GM12892 (cell line): ENCODE data around the gene FBXO40.

Experiments
- POLR2A ChIP-seq: IDR thresholded peaks from 2 replicates; pipeline ENCODE4 v1.6.1; 2011; ENCODE audit warnings: low read depth, low read length, control low read depth
- TAF1 ChIP-seq: IDR thresholded peaks from 2 replicates; pipeline ENCODE4 v1.6.1; 2011; ENCODE audit warnings: low read depth, mild to moderate bottlenecking, control low read depth, low read length, borderline replicate concordance

GRCh38 chr3:121619691-121620090 lies 26.5 kb downstream of the FBXO40 start:
- TF ChIP-seq POLR2A = no peak
- TF ChIP-seq TAF1 = no peak
